Body of pancreas (tissue), 4 donors: Measurements from ENCODE around the gene KTN1.

Experiments
- POLR2A ChIP-seq, 3 donors: fragments of 450-650 bp; IDR thresholded peaks; one replicate each; pipeline ENCODE4 v1.6.1; 2016; ENCODE audit warnings: antibody characterized with exemption in 3 of 3, mild to moderate bottlenecking in 2 of 3
- TF ChIP-seq, protein P1 (sequence below), 7 experiments: fragments of 450-650 bp in 4 of 7; fragments of 200-600 bp in 3 of 7; sonication (generic) in 3 of 7; IDR thresholded peaks; one replicate each; pipeline ENCODE4 v1.5.1; 2016 to 2019; ENCODE audit warnings: antibody characterized with exemption in 7 of 7

DNA sequence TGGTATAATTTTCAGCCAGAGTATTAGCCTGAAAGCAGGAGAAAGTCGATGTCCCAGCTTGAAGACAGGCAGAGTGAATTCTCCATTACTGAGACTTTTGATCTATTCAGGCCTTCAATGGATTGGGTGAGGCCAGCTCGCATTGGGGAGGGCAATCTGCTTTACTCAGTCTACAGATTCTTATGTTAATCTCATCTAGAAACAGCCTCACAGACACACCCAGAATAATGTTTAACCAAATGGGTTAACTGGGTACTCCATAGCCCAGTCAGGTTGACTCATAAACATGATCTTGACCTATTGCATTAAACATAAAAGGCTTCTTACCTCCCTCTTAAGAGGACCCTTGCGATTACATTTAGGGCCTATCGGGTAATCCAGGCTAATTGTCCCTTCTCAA lies 118.0 kb downstream of the KTN1 start:
- TF ChIP-seq, protein P1, sequence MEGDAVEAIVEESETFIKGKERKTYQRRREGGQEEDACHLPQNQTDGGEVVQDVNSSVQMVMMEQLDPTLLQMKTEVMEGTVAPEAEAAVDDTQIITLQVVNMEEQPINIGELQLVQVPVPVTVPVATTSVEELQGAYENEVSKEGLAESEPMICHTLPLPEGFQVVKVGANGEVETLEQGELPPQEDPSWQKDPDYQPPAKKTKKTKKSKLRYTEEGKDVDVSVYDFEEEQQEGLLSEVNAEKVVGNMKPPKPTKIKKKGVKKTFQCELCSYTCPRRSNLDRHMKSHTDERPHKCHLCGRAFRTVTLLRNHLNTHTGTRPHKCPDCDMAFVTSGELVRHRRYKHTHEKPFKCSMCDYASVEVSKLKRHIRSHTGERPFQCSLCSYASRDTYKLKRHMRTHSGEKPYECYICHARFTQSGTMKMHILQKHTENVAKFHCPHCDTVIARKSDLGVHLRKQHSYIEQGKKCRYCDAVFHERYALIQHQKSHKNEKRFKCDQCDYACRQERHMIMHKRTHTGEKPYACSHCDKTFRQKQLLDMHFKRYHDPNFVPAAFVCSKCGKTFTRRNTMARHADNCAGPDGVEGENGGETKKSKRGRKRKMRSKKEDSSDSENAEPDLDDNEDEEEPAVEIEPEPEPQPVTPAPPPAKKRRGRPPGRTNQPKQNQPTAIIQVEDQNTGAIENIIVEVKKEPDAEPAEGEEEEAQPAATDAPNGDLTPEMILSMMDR (IDR thresholded peaks at IDR 0.05): no peak
- TF ChIP-seq POLR2A (IDR thresholded peaks at IDR 0.05): no peak
